B cell (primary cell): ENCODE results near the gene AKIRIN1. TPM values are rescaled to one million over a fixed set of nuclear protein-coding genes. Genes with fewer than 3 reads are reported as not detected.
"Not testable (repeated sequence)": the region's sequence is repeated elsewhere in the genome, so short reads cannot be mapped to it uniquely, and the experiment has no call there.

ENCODE experiments used
- ATAC-seq: fragments of 200-7000 bp; cut with Tn5 transposase; one replicate; pipeline ENCODE4 v1.10.0; 2021; ENCODE audit warnings: low read depth, mild to moderate bottlenecking, moderate number of reproducible peaks, moderate library complexity
- CTCF ChIA-PET: fragments of 350-600 bp; sonication (Branson Sonifier 250); formaldehyde crosslinking; loops from one replicate; lab custom pipeline; 2021; ENCODE audit warnings: antibody characterized with exemption, inconsistent platforms; lab: Charles Lee
- POLR2A ChIA-PET: fragments of 350-600 bp; sonication (Branson Sonifier 250); formaldehyde crosslinking; loops from one replicate; lab custom pipeline; 2021; ENCODE audit warnings: antibody characterized with exemption; lab: Charles Lee
- DNase-seq: peaks from one replicate; pipeline ENCODE4 v3.0.0; 2013
- H2AFZ ChIP-seq: 2 replicates; pipeline ENCODE4 v1.6.1; 2012; ENCODE audit warnings: mild to moderate bottlenecking, low read depth, low read length; ENCODE audit not compliant: insufficient read depth, poor library complexity, severe bottlenecking
- H3K27ac ChIP-seq, 2 donors: 1 replicate in 1 of 2; 2 replicates in 1 of 2; pipeline ENCODE4 v1.5.1; 2012 to 2013; ENCODE audit warnings: low read length in 2 of 2, mild to moderate bottlenecking in 2 of 2, moderate library complexity in 1 of 2
- H3K27me3 ChIP-seq, 4 experiments: fragments of 200-600 bp in 1 of 4; sonication (generic) in 1 of 4; replicated peaks in 1 of 4; 1 replicate in 2 of 4; 2 replicates in 2 of 4; pipeline versions ENCODE4 v1.6.1 to v1.7.0; 2013 to 2016; ENCODE audit warnings: low read length in 3 of 4, mild to moderate bottlenecking in 2 of 4, mixed read lengths in 1 of 4, moderate library complexity in 1 of 4; ENCODE audit not compliant: insufficient read depth in 4 of 4, control insufficient read depth in 3 of 4; ENCODE audit errors: control extremely low read depth in 1 of 4
- H3K36me3 ChIP-seq, 2 experiments: replicated peaks in 1 of 2; 1 replicate in 1 of 2; 2 replicates in 1 of 2; pipeline versions ENCODE4 v1.6.1 to v1.7.1; 2013; ENCODE audit warnings: low read length in 1 of 2; ENCODE audit not compliant: insufficient read depth in 2 of 2, control insufficient read depth in 1 of 2; ENCODE audit errors: control extremely low read depth in 1 of 2, extremely low read depth in 1 of 2
- H3K4me1 ChIP-seq, 2 donors: fragments of 200-600 bp in 1 of 2; sonication (generic) in 1 of 2; 1 replicate in 1 of 2; 2 replicates in 1 of 2; pipeline versions ENCODE4 v1.5.1 to v1.6.1; 2013 to 2017; ENCODE audit warnings: low read length in 2 of 2; ENCODE audit not compliant: control insufficient read depth in 2 of 2, insufficient read depth in 2 of 2
- H3K4me2 ChIP-seq: replicated peaks from 2 replicates; pipeline ENCODE3; 2012; ENCODE audit warnings: mild to moderate bottlenecking, low read depth, low read length; ENCODE audit not compliant: poor library complexity, severe bottlenecking
- H3K4me3 ChIP-seq, 5 experiments: fragments of 200-600 bp in 1 of 5; sonication (generic) in 1 of 5; 1 replicate in 3 of 5; 2 replicates in 2 of 5; pipeline versions ENCODE4 v1.5.1 to v1.7.0; 2011 to 2016; ENCODE audit warnings: low read length in 4 of 5, mild to moderate bottlenecking in 4 of 5, low read depth in 2 of 5, control low read depth in 1 of 5, moderate library complexity in 1 of 5; ENCODE audit not compliant: insufficient read depth in 1 of 5; ENCODE audit errors: control extremely low read depth in 1 of 5, extremely low read depth in 1 of 5
- H3K79me2 ChIP-seq: fragments of 200-600 bp; sonication (generic); one replicate; pipeline ENCODE4 v1.6.0; 2016; ENCODE audit warnings: low read length; ENCODE audit not compliant: control insufficient read depth, insufficient read depth
- H3K9ac ChIP-seq: fragments of 200-600 bp; sonication (generic); 2 replicates; pipeline ENCODE4 v1.6.1; 2017; ENCODE audit warnings: mild to moderate bottlenecking, low read length, moderate library complexity
- H3K9me3 ChIP-seq, 3 donors: one replicate each; pipeline versions ENCODE4 v1.6.1 to v1.7.1; 2013; ENCODE audit warnings: low read length in 2 of 3; ENCODE audit not compliant: control insufficient read depth in 2 of 3, insufficient read depth in 1 of 3; ENCODE audit errors: control extremely low read depth in 1 of 3
- H4K20me1 ChIP-seq: 2 replicates; pipeline ENCODE4 v1.6.0; 2012; ENCODE audit warnings: mild to moderate bottlenecking, low read length; ENCODE audit not compliant: insufficient read depth, control insufficient read depth, poor library complexity, severe bottlenecking
- H3K27ac Mint-ChIP-seq: one replicate; pipeline ENCODE4 v1.8.0; 2021; ENCODE audit warnings: mixed read lengths
- H3K27me3 Mint-ChIP-seq: one replicate; pipeline ENCODE4 v1.8.0; 2021; ENCODE audit warnings: mixed read lengths
- H3K4me1 Mint-ChIP-seq: one replicate; pipeline ENCODE4 v1.8.0; 2021; ENCODE audit warnings: mixed read lengths
- H3K4me3 Mint-ChIP-seq: one replicate; pipeline ENCODE4 v1.8.0; 2021; ENCODE audit warnings: mixed read lengths
- H3K9me3 Mint-ChIP-seq: one replicate; pipeline ENCODE4 v1.8.0; 2022; ENCODE audit warnings: mixed read lengths; ENCODE audit not compliant: insufficient read depth
- EZH2 ChIP-seq: IDR thresholded peaks from 2 replicates; pipeline ENCODE4 v1.6.1; 2012; ENCODE audit warnings: borderline replicate concordance, low read depth, mild to moderate bottlenecking, moderate library complexity, low read length; ENCODE audit not compliant: insufficient read depth, poor library complexity, severe bottlenecking
- WGBS: methylation state at CpG from one replicate; pipeline ENCODE4 v1.1.5; 2013; ENCODE audit warnings: missing lambda C conversion rate; ENCODE audit not compliant: insufficient coverage; 5-methylcytosine and 5-hydroxymethylcytosine counted together
- intact Hi-C: fragments of 100-400 bp; cut with micrococcal nuclease; formaldehyde crosslinking; loops from one replicate; pipeline ENCODE4 v1.10.0; 2022
- polyA plus RNA-seq: library from polyadenylated mRNA; depleted of rRNA; stranded (reverse); fragments of >200 nt; gene quantifications from 2 replicates; pipeline ENCODE4 v1.2.3, GENCODE V29; 2012
- total RNA-seq, 2 donors: library from RNA; stranded (reverse); fragments of 120-200 nt in 1 of 2; gene quantifications; 1 replicate in 1 of 2; 2 replicates in 1 of 2; pipeline versions ENCODE4 v1.2.3 to v1.2.4, GENCODE V29; 2013 to 2022
- TF ChIP-seq, protein P1 (sequence below): fragments of 200-600 bp; IDR thresholded peaks from one replicate; pipeline ENCODE4 v1.8.0; 2022; ENCODE audit warnings: antibody characterized with exemption, mild to moderate bottlenecking

AKIRIN1 gene
- total and polyA plus RNA-seq, 2 donors (not counting 1 experiment from before 2014, with no cell fraction given) = 36.5 to 59.7 TPM

DNA sequence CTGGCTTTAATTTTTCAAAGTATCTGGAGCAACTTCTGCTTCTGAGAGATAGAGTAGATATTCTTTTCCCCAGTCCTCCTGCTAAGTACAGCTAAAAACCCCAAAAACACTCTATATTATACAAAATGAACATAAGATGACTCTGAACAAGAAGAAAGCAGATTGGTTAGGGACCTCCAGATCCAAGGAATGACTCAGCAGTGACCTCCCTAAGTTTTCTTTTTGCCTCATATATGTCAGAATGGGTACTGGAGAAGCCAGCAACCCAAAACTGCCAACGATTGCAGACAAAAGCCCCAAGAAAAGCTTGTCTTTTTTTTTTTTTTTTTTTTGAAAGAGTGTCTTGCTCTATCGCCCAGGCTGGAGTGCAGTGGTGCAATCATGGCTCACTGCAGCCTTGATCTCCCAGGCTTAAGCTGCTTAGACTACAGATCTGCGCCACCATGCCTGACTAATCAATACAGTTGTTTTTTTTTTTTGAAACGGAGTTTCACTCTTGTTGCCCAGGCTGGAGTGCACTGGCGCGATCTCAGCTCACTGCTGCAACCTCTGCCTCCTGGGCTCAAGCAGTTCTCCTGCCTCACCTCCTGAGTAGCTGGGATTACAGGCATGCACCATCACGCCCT lies 57.8 kb downstream of the AKIRIN1 start:
- POLR2A ChIA-PET = no interaction called here
- ATAC-seq (no peak), DNase-seq (no peak)
- Histone ChIP-seq H3K27me3 (no peaks in the 10 kb centered on the region), H3K4me3 (no peak overlapping the region), H2AFZ (no peak overlapping the region), H3K36me3 (no peaks in the 10 kb centered on the region), H3K27ac (no peak overlapping the region), H3K9ac (no peak overlapping the region), H3K4me2 (no peak overlapping the region), H3K9me3 (no peaks in the 10 kb centered on the region), H3K4me1 (peaks cover under 1 to 12% of the 10 kb centered on the region in 2 donors), H3K79me2 (no peaks in the 10 kb centered on the region), H4K20me1 (no peaks in the 10 kb centered on the region)
- TF ChIP-seq, protein P1, sequence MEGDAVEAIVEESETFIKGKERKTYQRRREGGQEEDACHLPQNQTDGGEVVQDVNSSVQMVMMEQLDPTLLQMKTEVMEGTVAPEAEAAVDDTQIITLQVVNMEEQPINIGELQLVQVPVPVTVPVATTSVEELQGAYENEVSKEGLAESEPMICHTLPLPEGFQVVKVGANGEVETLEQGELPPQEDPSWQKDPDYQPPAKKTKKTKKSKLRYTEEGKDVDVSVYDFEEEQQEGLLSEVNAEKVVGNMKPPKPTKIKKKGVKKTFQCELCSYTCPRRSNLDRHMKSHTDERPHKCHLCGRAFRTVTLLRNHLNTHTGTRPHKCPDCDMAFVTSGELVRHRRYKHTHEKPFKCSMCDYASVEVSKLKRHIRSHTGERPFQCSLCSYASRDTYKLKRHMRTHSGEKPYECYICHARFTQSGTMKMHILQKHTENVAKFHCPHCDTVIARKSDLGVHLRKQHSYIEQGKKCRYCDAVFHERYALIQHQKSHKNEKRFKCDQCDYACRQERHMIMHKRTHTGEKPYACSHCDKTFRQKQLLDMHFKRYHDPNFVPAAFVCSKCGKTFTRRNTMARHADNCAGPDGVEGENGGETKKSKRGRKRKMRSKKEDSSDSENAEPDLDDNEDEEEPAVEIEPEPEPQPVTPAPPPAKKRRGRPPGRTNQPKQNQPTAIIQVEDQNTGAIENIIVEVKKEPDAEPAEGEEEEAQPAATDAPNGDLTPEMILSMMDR = no peak
- no peak for TF ChIP-seq EZH2
- Mint-ChIP-seq H3K9me3 (no peaks in the 10 kb centered on the region), H3K27ac (no peak overlapping the region), H3K27me3 (no peaks in the 10 kb centered on the region), H3K4me1 (peaks cover 23% of the 10 kb centered on the region), H3K4me3 (no peak overlapping the region)
- intact Hi-C loops = no loop called here
- CTCF ChIA-PET = interaction anchor here (0.6 to 0.7 kb wide), 2 partner anchors 149 to 177 kb away, joined by 3 to 4 read pairs; no protein-coding TSS in a partner anchor
- 34% methylated on average over 4 of the region's 7 CpGs for WGBS

DNA sequence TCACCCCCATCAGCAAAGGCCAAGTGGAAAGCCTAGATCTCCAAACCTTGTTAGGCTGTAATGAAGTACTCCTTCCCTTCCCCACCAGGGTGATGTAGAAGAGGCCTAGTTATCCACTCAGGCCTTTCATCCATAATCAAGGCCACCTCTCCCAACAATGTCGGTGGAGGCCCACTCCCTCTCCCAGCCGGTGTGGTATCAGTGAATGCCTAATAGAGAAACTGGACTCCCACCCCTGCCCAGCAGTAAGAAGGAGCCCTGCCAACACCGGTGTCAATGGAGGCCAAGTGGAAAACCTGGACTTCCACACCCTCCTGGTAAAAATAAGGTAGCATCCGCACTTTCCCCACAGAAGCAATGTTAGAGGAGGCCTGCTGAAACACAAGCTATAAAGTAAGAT lies 58.9 kb downstream of the AKIRIN1 start:
- ChIA-PET POLR2A (no interaction called here), CTCF (no interaction called here)
- no peak overlapping the region for H2AFZ ChIP-seq
- no peaks in the 10 kb centered on the region for H3K36me3 ChIP-seq
- DNase-seq (no peak), ATAC-seq (no peak)
- intact Hi-C loops = no loop called here
- no peaks in the 10 kb centered on the region for H3K27me3 ChIP-seq
- H3K9ac ChIP-seq = no peak overlapping the region
- H3K79me2 ChIP-seq = no peaks in the 10 kb centered on the region
- H3K4me1 Mint-ChIP-seq = peaks cover 18% of the 10 kb centered on the region
- H3K27ac Mint-ChIP-seq = no peak overlapping the region
- H4K20me1 ChIP-seq = no peaks in the 10 kb centered on the region
- 100% methylated on average over 3 of the region's 4 CpGs for WGBS
- H3K9me3 ChIP-seq = no peaks in the 10 kb centered on the region
- no peak overlapping the region for H3K4me2 ChIP-seq
- peaks cover 0 to 8% of the 10 kb centered on the region in 2 donors for H3K4me1 ChIP-seq
- no peak overlapping the region for H3K4me3 ChIP-seq
- no peak overlapping the region for H3K27ac ChIP-seq
- no peak overlapping the region for H3K4me3 Mint-ChIP-seq
- H3K9me3 Mint-ChIP-seq = no peaks in the 10 kb centered on the region
- H3K27me3 Mint-ChIP-seq = no peaks in the 10 kb centered on the region
- TF ChIP-seq EZH2 = no peak
- TF ChIP-seq, protein P1 = no peak

DNA sequence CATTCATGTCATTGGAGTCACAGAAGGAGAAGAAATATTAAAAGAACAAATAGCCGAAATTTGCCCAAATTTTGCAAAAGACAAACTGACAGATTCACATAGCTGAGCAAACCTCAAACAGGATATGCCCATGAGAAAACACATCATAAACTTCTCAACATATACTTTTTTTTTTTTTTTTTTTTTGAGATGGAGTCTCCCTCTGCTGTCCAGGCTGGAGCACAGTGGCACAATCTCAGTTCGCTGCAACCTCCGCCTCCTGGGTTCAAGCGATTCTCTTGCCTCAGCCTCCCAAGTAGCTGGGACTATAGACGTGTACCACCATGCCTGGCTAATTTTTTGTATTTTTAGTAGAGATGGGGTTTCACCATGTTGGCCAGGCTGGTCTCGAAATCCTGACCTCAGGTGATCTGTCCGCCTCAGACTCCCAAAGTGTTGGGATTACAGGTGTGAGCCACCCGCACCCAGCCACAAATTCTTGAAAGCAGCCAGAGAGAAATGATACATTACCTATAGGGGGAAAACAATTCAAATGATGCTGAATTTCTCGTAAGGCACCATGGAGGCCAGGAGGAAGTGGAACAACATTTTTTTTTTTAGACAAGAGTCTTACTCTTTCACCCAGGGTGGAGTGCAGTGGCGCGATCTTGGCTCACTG lies 60.2 kb downstream of the AKIRIN1 start:
- CTCF ChIA-PET, DNase-seq, ATAC-seq: not testable (repeated sequence)

More for the DNA sequence above, 60.2 kb downstream of the AKIRIN1 start:
- WGBS = 63% methylated on average over 5 of the region's 11 CpGs
- peaks cover 18% of the 10 kb centered on the region for H3K4me1 Mint-ChIP-seq
- H2AFZ ChIP-seq, H3K4me3 Mint-ChIP-seq, H3K27me3 Mint-ChIP-seq, H3K9ac ChIP-seq, H3K27me3 ChIP-seq, H3K4me3 ChIP-seq, H4K20me1 ChIP-seq, H3K27ac ChIP-seq, H3K4me2 ChIP-seq, H3K9me3 ChIP-seq, H3K36me3 ChIP-seq, intact Hi-C loops, H3K27ac Mint-ChIP-seq, H3K79me2 ChIP-seq, H3K9me3 Mint-ChIP-seq, H3K4me1 ChIP-seq: not testable (repeated sequence)
- POLR2A ChIA-PET = interaction anchor here (0.6 kb wide), 1 partner anchor 8 kb away, joined by 5 read pairs; no protein-coding TSS in a partner anchor
